Measurements from ENCODE around the gene HORMAD1. TPM values are rescaled to one million over a fixed set of nuclear protein-coding genes. Genes with fewer than 3 reads are reported as not detected.

The HORMAD1 gene
- total RNA-seq, 1 donor from 2014 or later, result not detected

DNA sequence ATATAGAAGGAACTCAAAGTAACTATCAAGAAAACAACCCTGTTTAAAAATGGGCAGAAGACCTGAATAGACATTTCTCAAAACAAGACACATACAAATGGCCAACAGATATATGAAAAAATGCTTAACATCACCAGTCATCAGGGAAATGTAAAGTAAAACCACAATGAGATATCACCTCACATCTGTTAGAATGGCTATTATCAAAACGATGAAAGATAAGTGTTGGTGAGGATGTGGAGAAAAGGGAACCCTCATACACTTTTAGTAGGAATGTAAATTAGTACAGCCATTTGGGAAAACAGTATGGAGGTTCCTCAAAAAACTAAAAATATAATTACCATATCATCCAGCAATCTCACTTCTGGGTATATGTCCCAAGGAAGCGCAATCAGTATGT lies 41.9 kb upstream of the HORMAD1 start:
- Mint-ChIP-seq H3K4me3 (ENCODE audit: unreplicated experiment) (no peak overlapping the region), H3K27ac (ENCODE audit: unreplicated experiment) (no peak overlapping the region), H3K9me3 (ENCODE audit: unreplicated experiment) (no peaks in the 10 kb centered on the region), H3K4me1 (ENCODE audit: unreplicated experiment) (peaks cover 3% of the 10 kb centered on the region), H3K27me3 (ENCODE audit: unreplicated experiment) (no peaks in the 10 kb centered on the region), H3K36me3 (ENCODE audit: low read depth, unreplicated experiment) (no peaks in the 10 kb centered on the region)
- TF ChIP-seq, protein P1, sequence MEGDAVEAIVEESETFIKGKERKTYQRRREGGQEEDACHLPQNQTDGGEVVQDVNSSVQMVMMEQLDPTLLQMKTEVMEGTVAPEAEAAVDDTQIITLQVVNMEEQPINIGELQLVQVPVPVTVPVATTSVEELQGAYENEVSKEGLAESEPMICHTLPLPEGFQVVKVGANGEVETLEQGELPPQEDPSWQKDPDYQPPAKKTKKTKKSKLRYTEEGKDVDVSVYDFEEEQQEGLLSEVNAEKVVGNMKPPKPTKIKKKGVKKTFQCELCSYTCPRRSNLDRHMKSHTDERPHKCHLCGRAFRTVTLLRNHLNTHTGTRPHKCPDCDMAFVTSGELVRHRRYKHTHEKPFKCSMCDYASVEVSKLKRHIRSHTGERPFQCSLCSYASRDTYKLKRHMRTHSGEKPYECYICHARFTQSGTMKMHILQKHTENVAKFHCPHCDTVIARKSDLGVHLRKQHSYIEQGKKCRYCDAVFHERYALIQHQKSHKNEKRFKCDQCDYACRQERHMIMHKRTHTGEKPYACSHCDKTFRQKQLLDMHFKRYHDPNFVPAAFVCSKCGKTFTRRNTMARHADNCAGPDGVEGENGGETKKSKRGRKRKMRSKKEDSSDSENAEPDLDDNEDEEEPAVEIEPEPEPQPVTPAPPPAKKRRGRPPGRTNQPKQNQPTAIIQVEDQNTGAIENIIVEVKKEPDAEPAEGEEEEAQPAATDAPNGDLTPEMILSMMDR (IDR thresholded peaks at IDR 0.05; ENCODE audit: unreplicated experiment), result no peak
- no peak for DNase-seq (ENCODE audit: low spot score)

DNA sequence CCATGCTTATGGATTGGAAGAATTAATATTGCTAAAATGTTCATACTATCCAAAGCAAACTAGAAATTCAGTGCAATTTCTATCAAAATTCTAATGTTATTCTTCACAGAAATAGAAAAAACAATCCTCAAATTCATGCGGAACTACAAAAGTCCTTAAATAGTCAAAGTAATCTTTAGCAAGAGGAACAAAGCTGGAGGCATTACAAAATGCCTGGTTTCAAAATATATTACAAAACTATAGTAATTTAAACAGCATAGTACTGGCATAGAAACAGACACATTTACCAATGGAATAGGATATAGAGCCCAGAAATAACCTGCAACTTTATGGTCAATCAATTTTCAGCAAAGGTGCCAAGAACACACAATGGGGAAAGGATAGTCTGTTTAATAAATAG lies 41.1 kb upstream of the HORMAD1 start:
- H3K4me3 Mint-ChIP-seq (ENCODE audit: unreplicated experiment), result no peak overlapping the region
- TF ChIP-seq, protein P1 (IDR thresholded peaks at IDR 0.05; ENCODE audit: unreplicated experiment), result no peak
- peaks cover 3% of the 10 kb centered on the region for H3K4me1 Mint-ChIP-seq (ENCODE audit: unreplicated experiment)
- no peaks in the 10 kb centered on the region for H3K9me3 Mint-ChIP-seq (ENCODE audit: unreplicated experiment)
- DNase-seq (ENCODE audit: low spot score), result no peak
- H3K27me3 Mint-ChIP-seq (ENCODE audit: unreplicated experiment), result no peaks in the 10 kb centered on the region
- H3K27ac Mint-ChIP-seq (ENCODE audit: unreplicated experiment), result no peak overlapping the region
- H3K36me3 Mint-ChIP-seq (ENCODE audit: low read depth, unreplicated experiment), result no peaks in the 10 kb centered on the region

DNA sequence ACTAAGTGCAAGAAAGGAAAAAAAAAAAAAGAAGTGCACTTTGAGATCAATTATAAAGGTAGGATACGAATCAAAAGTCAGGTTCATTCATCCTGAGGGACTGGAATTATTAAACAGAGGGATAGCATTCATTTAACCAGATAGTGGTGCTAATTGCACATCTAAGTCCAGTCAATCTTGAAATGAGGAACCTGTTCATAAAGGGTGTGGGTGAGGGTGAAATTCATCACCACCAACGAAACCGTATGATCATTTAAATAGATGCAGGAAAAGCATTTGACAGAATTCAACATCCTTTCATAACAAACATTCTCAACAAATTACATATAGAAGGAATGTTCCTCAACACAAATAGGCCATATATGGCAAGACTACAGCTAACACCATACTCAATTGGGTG lies 39.3 kb upstream of the HORMAD1 start:
- Mint-ChIP-seq H3K27ac (ENCODE audit: unreplicated experiment) (no peak overlapping the region), H3K27me3 (ENCODE audit: unreplicated experiment) (no peaks in the 10 kb centered on the region), H3K9me3 (ENCODE audit: unreplicated experiment) (no peaks in the 10 kb centered on the region), H3K36me3 (ENCODE audit: low read depth, unreplicated experiment) (no peaks in the 10 kb centered on the region), H3K4me1 (ENCODE audit: unreplicated experiment) (peaks cover 3% of the 10 kb centered on the region), H3K4me3 (ENCODE audit: unreplicated experiment) (no peak overlapping the region)
- no peak for DNase-seq (ENCODE audit: low spot score)
- TF ChIP-seq, protein P1 (IDR thresholded peaks at IDR 0.05; ENCODE audit: unreplicated experiment), result no peak

DNA sequence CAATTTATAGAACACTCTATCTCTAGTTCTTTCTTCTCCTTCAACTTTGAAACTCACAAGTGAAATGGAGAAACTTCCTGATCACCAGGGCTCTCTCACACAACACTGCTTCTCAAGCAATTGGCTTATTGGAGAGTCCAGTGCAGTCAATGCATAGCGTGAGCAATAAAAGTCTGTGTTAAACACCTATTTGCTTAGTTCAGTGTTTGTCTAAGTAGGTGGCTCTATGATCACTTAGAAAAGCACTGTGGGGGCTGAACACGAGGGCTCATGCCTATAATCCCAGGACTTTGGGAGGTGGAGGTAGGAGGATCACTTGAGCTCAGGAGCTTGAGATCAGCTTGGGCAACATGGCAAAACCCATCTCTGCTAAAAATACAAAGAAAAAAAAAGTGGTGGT lies 32.7 kb upstream of the HORMAD1 start:
- H3K27me3 Mint-ChIP-seq (ENCODE audit: unreplicated experiment), result no peaks in the 10 kb centered on the region
- no peak overlapping the region for H3K4me3 Mint-ChIP-seq (ENCODE audit: unreplicated experiment)
- TF ChIP-seq, protein P1 (IDR thresholded peaks at IDR 0.05; ENCODE audit: unreplicated experiment), result no peak
- H3K36me3 Mint-ChIP-seq (ENCODE audit: low read depth, unreplicated experiment), result no peaks in the 10 kb centered on the region
- H3K27ac Mint-ChIP-seq (ENCODE audit: unreplicated experiment), result no peak overlapping the region
- no peaks in the 10 kb centered on the region for H3K9me3 Mint-ChIP-seq (ENCODE audit: unreplicated experiment)
- peaks cover 10% of the 10 kb centered on the region for H3K4me1 Mint-ChIP-seq (ENCODE audit: unreplicated experiment)
- DNase-seq (ENCODE audit: low spot score), result no peak

DNA sequence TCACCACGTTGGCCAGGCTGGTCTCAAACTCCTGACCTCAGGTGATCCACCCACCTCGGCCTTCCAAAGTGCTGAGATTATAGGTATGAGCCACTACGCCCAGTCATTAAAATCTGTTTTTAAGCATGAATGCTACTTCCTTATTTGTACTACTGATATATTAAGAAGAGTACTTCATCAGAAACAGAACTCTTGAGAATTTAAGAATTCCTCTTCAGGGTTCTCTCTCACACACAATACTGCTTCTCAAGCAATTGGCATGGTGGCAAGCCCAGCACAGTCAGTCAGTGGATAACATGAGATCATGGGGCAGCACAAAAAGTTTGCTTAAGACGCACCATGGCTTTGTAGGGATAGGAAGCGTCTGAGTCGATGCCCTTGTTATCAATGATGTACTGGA lies 30.7 kb upstream of the HORMAD1 start:
- no peaks in the 10 kb centered on the region for H3K36me3 Mint-ChIP-seq (ENCODE audit: low read depth, unreplicated experiment)
- H3K27me3 Mint-ChIP-seq (ENCODE audit: unreplicated experiment), result no peaks in the 10 kb centered on the region
- H3K9me3 Mint-ChIP-seq (ENCODE audit: unreplicated experiment), result no peaks in the 10 kb centered on the region
- TF ChIP-seq, protein P1 (IDR thresholded peaks at IDR 0.05; ENCODE audit: unreplicated experiment), result no peak
- H3K4me1 Mint-ChIP-seq (ENCODE audit: unreplicated experiment), result peaks cover 10% of the 10 kb centered on the region
- no peak overlapping the region for H3K27ac Mint-ChIP-seq (ENCODE audit: unreplicated experiment)
- H3K4me3 Mint-ChIP-seq (ENCODE audit: unreplicated experiment), result no peak overlapping the region
- no peak for DNase-seq (ENCODE audit: low spot score)

Data from endothelial cell (in vitro differentiated cells).